ENCODE measurements around the gene TICAM1. TPM values are rescaled to one million over a fixed set of nuclear protein-coding genes. Genes with fewer than 3 reads are reported as not detected.

Gene TICAM1
- total and polyA plus RNA-seq, 2 of the 8 experiments (the other 6 are each of a cell fraction or from before 2014, with no cell fraction given), result 0.41 to 0.65 TPM

GRCh38 chr19:4816950-4817278 lies 14.6 kb downstream of the TICAM1 start (continued):
- TF ChIP-seq, protein P1, sequence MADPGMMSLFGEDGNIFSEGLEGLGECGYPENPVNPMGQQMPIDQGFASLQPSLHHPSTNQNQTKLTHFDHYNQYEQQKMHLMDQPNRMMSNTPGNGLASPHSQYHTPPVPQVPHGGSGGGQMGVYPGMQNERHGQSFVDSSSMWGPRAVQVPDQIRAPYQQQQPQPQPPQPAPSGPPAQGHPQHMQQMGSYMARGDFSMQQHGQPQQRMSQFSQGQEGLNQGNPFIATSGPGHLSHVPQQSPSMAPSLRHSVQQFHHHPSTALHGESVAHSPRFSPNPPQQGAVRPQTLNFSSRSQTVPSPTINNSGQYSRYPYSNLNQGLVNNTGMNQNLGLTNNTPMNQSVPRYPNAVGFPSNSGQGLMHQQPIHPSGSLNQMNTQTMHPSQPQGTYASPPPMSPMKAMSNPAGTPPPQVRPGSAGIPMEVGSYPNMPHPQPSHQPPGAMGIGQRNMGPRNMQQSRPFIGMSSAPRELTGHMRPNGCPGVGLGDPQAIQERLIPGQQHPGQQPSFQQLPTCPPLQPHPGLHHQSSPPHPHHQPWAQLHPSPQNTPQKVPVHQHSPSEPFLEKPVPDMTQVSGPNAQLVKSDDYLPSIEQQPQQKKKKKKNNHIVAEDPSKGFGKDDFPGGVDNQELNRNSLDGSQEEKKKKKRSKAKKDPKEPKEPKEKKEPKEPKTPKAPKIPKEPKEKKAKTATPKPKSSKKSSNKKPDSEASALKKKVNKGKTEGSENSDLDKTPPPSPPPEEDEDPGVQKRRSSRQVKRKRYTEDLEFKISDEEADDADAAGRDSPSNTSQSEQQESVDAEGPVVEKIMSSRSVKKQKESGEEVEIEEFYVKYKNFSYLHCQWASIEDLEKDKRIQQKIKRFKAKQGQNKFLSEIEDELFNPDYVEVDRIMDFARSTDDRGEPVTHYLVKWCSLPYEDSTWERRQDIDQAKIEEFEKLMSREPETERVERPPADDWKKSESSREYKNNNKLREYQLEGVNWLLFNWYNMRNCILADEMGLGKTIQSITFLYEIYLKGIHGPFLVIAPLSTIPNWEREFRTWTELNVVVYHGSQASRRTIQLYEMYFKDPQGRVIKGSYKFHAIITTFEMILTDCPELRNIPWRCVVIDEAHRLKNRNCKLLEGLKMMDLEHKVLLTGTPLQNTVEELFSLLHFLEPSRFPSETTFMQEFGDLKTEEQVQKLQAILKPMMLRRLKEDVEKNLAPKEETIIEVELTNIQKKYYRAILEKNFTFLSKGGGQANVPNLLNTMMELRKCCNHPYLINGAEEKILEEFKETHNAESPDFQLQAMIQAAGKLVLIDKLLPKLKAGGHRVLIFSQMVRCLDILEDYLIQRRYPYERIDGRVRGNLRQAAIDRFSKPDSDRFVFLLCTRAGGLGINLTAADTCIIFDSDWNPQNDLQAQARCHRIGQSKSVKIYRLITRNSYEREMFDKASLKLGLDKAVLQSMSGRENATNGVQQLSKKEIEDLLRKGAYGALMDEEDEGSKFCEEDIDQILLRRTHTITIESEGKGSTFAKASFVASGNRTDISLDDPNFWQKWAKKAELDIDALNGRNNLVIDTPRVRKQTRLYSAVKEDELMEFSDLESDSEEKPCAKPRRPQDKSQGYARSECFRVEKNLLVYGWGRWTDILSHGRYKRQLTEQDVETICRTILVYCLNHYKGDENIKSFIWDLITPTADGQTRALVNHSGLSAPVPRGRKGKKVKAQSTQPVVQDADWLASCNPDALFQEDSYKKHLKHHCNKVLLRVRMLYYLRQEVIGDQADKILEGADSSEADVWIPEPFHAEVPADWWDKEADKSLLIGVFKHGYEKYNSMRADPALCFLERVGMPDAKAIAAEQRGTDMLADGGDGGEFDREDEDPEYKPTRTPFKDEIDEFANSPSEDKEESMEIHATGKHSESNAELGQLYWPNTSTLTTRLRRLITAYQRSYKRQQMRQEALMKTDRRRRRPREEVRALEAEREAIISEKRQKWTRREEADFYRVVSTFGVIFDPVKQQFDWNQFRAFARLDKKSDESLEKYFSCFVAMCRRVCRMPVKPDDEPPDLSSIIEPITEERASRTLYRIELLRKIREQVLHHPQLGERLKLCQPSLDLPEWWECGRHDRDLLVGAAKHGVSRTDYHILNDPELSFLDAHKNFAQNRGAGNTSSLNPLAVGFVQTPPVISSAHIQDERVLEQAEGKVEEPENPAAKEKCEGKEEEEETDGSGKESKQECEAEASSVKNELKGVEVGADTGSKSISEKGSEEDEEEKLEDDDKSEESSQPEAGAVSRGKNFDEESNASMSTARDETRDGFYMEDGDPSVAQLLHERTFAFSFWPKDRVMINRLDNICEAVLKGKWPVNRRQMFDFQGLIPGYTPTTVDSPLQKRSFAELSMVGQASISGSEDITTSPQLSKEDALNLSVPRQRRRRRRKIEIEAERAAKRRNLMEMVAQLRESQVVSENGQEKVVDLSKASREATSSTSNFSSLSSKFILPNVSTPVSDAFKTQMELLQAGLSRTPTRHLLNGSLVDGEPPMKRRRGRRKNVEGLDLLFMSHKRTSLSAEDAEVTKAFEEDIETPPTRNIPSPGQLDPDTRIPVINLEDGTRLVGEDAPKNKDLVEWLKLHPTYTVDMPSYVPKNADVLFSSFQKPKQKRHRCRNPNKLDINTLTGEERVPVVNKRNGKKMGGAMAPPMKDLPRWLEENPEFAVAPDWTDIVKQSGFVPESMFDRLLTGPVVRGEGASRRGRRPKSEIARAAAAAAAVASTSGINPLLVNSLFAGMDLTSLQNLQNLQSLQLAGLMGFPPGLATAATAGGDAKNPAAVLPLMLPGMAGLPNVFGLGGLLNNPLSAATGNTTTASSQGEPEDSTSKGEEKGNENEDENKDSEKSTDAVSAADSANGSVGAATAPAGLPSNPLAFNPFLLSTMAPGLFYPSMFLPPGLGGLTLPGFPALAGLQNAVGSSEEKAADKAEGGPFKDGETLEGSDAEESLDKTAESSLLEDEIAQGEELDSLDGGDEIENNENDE (IDR thresholded peaks at IDR 0.05; ENCODE audit: insufficient replicate concordance, low read length), result no peak
- TF ChIP-seq FOSL1 (IDR thresholded peaks at IDR 0.05; ENCODE audit: insufficient read depth, low read depth, low read length) (no peak), CHD1 (IDR thresholded peaks at IDR 0.05; ENCODE audit: low read depth, low read length) (no peak)

All from H1 (cell line).